ENCODE measurements around the gene TPRN.

- TF ChIP-seq, protein P1, sequence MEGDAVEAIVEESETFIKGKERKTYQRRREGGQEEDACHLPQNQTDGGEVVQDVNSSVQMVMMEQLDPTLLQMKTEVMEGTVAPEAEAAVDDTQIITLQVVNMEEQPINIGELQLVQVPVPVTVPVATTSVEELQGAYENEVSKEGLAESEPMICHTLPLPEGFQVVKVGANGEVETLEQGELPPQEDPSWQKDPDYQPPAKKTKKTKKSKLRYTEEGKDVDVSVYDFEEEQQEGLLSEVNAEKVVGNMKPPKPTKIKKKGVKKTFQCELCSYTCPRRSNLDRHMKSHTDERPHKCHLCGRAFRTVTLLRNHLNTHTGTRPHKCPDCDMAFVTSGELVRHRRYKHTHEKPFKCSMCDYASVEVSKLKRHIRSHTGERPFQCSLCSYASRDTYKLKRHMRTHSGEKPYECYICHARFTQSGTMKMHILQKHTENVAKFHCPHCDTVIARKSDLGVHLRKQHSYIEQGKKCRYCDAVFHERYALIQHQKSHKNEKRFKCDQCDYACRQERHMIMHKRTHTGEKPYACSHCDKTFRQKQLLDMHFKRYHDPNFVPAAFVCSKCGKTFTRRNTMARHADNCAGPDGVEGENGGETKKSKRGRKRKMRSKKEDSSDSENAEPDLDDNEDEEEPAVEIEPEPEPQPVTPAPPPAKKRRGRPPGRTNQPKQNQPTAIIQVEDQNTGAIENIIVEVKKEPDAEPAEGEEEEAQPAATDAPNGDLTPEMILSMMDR (conservative IDR thresholded peaks at IDR 0.05 in 1 of 2, IDR thresholded peaks at IDR 0.05 in 1 of 2; ENCODE audit: extremely low read depth in 1 of 2, insufficient read depth in 1 of 2, low read depth in 1 of 2, low read length in 2 of 2): peak in 1 of 2 donors; percentile 37
- no peak for TF ChIP-seq EZH2 (IDR thresholded peaks at IDR 0.05; ENCODE audit: borderline replicate concordance, low read length)
Observed at GRCh38 chr9:137213160-137214060, 12.9 kb upstream of the TPRN start.

Data from mammary epithelial cell (primary cell).